Skeletal muscle cell (primary cell): ENCODE data around the gene MYO5C.
"Not testable (repeated sequence)": the region's sequence is repeated elsewhere in the genome, so short reads cannot be mapped to it uniquely, and the experiment has no call there.

Source experiments
- DNase-seq: peaks from one replicate; pipeline ENCODE4 v3.0.0-alpha.2; 2010; ENCODE audit warnings: low read depth
- H3K4me3 ChIP-seq: 2 replicates; pipeline ENCODE4 v1.5.1; 2011; ENCODE audit warnings: low read depth, mild to moderate bottlenecking, control low read depth, low read length, moderate library complexity

The MYO5C gene

DNA sequence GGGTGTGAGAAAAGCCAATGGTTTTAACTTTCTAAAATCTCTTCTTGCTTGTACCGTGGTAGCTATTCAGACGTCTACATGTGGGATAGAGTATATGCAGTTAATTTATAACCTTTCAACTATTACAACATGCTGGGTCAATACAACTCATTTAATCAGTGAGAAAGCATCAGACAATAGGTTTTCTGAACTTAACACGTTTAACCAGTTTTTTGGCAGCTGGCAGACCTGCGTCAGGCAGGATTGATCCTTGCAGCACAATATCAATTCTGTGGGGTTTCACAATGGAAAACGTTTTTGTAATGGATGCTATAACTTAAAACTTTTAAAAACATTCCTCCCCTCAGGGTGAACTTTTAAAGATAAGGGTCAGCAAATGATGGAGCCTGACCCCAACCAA is 110.9 kb downstream of the MYO5C start:
- H3K4me3 ChIP-seq: no peak overlapping the region
- no peak for DNase-seq

DNA sequence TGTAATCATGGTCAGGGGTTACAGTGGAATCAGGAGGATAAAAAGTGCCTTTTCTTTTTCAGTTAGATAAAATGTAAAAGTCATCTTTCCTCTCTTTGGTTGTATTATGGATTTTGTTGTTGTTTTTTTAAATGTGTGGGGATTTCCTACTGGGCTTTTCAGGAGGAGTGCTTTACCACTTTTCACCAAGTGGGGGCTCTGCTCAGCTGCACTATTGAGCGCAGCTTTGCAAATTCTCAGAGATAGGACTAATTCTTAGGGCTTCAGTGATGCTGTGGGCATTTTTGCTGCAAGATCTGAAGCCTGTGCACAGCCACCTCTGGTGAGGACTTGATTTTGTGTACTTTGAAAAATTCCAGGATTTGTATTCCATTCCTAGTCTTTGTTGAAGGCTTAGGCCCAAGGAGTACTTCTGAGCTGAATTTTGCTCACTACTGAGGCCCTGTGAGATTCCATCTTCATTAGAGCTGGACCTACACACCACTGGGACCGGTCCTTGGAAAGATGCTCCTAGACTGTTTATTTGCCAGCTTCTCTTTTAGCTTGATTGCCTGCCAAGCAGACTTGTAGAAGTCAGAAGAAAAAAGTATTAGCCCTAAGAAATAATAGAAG is 111.9 kb downstream of the MYO5C start:
- H3K4me3 ChIP-seq: no peak overlapping the region
- DNase-seq: no peak

DNA sequence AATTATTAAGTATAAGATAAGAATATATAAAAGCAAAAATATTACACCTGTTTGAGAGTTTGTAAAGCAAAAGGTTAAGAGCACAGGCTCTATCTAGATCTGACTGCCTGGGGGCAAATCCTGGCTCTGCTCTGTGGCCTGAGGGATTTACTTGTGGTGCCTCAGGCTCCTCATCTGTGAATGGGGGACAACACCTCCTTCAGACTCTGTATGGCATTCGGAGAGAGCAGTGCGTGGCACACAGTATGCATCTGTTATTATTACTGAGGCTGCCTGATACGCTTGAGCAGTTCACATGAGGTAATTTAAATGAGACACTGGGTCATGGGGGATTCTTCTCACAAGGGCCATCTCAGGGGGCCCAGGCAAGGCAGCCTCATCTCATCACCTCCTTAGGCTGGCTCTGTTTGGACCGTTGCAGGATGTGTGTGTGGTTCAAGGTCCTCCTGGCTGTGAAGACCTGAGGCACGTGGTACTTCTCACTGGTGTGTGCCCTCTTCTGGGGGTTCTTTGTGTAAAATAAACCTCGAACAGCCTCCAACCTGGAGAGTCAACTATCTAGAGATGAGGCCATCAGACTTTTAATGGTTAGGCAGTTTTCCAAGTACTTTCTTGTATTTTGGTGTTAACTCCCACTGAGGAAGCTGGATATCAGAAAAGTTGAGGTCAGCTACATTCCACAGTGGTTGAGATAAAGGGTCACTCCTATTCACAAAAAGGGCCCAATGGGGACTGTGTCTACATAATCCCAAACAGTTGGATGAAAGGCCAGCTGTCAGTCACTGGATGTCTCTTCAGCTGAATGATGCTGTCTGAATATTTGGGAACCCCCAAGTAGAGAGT is 113.4 kb downstream of the MYO5C start:
- no peak overlapping the region for H3K4me3 ChIP-seq
- DNase-seq: no peak

DNA sequence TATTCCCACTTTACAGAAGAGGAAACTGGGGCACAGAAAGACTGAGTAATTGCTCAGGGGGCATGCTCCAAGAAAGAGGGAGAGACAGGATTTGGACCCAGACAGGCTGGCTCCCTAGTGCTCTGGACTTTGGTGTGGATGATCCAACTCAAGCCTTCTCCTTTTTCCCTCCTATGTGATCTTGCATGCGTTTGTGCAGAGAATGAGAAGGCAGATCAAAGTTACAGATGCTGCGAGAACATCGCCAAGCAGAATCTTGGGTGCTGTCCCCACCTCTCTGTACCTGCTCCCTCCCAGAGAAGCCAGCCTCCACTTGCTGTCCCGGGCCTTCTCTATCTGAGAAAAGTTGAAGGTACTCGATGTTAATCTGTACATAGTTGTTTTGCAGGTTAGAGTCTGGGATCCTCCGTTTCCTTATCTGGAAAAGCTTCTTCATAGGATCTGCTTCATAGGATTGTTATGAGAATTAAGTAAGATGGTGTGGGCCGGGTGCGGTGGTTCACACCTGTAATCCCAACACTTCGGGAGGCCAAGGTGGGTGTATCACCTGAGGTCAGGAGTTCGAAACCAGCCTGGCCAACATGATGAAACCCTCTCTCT is 114.7 kb downstream of the MYO5C start:
- no peak for DNase-seq
- H3K4me3 ChIP-seq: no peak overlapping the region

DNA sequence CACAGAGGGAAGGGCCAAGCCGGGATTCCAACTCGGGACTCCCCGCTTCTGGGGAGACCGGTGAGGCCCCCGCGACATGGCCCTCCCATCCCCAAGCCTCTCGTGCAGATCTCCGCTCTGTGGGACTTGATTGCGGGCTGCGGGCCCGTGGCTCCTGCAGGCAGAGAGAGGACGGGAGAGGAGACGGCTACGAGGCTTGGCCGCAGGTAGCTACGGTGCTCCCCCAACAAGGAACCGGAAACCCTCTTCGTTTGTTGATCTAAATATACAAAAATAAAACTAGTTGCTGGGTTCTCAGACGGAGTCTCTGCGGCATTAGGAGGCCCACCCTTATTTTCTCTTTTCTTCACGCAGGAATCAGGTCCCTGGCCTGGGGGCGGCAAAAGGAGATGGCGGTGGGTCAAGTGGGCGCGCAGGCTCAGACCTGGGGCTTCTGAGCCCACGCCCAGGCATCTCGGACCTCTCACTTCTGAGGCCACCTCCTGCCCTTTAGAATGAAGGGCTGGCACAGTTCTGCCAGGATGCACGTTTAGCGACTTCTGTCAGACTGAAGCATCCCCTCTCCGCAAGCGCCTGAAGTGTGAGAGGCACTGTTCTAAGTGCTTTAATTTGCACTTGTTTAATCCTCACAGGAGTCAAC is 115.3 kb downstream of the MYO5C start:
- H3K4me3 ChIP-seq: peak overlapping the region; percentile 68
- no peak for DNase-seq

DNA sequence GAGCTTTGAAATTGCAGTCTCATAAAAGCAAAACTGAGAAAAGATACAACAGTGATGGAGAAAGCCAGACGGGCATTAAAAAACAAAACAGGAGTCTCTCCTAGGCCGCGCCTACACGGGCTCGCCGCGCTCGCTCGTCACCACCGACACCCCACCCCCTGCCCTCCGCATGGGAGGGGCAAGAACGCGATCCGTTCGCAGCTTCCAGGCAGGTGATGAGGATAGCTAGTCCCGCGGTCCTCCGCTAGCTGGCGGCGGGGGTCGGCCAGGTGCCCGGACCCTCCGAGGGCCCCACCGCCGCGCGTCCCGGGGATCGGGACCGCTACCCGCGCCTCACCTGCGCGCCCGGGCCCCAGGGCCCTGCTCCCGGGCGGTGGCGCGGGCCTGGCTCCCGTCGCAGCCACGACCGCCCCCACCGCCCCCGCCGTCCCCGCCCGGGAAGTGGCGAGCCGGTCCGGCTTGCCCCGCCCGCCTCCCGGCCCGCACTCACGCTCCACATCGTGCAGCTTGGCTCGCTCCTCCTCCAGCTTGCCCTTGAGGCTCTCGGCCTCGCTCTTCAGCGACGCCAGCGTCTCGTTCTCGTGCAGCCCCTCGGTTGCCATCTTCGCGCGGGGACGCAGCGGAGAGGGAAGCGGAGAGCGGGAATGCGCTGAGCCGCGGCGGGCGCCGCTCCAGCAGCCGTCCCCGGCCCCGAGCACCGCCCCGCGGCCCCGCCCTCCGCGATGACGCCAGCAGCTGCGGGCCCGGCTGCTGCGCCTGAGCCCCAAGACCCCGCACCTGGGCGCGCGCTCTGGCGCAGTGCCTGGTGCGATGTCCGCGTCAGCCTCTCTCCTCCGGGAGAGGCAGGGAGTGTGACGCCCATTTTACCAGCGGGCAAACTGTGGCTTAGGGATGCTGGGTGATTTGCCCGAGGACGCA is 116.1 kb downstream of the MYO5C start:
- peak overlapping the region; percentile 68 for H3K4me3 ChIP-seq
- DNase-seq: peak; percentile 29

DNA sequence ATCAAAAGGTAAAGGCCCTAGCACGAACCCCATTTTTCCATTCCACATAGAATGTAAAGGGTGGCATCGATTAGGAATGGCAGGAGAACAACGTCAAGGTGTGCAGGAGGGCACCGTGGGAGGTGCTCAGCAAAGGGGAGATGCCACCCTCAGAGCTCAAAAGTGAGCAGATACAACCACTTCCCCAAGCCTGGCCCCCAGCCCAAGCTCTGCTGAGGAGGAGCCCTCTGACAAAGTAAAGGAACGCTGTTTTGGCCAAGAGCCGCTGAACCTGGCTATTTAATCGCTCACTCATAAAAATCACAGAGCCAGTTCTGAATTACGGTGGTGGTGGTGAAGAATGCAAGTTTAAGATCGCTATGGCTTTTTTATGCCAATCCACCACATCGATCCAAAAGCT is 116.8 kb downstream of the MYO5C start:
- peak overlapping the region; percentile 68 for H3K4me3 ChIP-seq
- no peak for DNase-seq

DNA sequence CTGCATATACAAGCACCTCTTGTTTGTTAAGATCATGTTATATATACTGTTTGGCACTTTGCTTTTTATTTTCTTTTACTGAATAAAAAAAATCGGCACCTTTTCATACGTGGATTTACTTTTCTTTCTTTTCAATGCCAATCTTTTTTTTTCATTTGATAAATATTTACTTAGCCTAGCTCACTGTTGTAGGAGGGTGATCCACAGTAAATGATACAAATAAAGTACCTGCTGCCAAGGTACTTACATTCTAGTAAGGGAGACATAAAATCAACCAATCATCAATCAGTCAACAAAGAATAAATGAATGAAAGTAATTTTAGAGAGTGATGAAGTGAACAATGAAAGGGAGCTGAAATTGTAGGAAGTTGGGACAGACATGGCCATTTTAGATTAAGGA is 122.7 kb downstream of the MYO5C start:
- no peak overlapping the region for H3K4me3 ChIP-seq
- no peak for DNase-seq

DNA sequence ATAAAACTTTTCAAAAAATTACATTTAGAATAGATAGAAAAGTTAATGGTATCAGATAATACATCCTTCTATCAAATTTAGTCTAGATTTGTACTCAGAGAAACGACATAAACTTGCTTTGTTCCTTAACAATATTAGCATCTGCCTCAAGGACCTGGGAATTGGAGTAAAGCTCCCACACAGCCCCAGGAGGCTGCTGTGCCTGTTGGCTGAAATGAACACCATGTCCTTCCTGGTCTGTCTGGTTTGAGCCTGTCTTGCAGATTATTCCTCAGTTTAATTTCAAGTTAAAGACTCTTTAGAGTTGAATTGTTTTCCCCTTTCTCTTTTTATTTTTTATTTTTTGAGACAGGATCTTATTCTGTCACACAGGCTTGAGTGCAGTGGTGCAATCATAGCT is 123.8 kb downstream of the MYO5C start:
- DNase-seq: no peak
- H3K4me3 ChIP-seq: no peak overlapping the region

DNA sequence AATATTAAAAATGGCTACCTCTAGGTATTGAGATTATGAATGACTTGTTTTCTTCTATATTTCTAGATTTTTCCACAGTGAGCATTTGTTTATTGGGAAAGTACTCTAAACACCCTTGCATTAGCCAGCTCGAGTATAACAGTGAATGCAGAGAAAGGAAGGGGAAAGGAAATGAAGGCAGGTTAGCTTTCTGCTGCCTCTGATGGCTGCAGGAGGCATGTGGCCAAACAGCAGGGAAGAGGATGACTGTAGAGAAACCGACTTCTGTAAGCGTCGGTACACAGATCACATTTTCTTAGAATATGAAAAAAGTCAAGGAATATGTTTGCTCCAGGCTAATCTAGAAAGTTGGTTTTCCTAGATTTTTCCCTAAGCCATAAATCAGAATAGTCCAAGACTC is 124.2 kb downstream of the MYO5C start:
- DNase-seq: no peak
- no peak overlapping the region for H3K4me3 ChIP-seq

DNA sequence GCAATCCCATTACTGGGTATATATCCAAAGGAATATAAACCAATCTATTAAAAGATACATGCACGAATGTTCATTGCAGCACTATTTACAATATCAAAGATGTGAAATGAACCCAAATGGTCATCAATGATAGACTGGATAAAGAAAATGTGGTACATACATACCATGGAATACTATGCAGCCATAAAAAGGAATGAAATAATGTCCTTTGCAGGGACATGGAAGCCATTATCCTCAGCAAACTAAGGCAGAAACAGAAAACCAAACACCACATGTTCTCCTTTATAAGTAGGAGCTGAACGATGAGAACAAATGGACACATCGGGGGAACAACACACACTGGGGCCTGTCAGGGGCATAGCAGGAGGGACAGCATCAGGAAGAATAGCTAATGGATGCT is 125.4 kb downstream of the MYO5C start:
- not testable (repeated sequence) for DNase-seq, H3K4me3 ChIP-seq

DNA sequence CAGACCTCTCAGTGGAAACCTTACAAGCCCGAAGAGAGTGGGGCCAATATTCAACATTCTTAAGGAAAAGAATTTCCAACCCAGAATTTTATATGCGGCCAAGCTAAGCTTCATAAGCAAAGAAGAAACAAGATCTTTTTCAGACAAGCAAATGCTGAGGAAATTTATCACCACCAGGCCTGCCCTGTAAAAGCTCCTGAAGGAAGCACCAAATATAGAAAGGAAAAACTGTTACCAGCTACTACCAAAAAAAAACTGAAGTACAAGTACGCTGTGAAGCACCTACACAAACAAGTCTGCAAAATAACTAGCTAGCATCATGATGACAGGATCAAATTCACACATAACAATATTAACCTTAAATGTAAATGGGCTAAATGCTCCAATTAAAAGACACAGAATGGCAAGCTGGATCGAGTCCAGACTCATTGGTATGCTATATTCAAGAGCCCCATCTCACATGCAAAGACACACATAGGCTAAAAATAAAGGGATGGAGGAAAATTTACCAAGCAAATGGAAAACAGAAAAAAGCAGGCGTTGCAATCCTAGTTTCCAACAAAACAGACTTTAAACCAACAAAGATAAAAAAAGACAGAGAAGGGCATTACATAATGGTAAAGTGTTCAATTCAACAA is 130.0 kb downstream of the MYO5C start:
- not testable (repeated sequence) for DNase-seq, H3K4me3 ChIP-seq

DNA sequence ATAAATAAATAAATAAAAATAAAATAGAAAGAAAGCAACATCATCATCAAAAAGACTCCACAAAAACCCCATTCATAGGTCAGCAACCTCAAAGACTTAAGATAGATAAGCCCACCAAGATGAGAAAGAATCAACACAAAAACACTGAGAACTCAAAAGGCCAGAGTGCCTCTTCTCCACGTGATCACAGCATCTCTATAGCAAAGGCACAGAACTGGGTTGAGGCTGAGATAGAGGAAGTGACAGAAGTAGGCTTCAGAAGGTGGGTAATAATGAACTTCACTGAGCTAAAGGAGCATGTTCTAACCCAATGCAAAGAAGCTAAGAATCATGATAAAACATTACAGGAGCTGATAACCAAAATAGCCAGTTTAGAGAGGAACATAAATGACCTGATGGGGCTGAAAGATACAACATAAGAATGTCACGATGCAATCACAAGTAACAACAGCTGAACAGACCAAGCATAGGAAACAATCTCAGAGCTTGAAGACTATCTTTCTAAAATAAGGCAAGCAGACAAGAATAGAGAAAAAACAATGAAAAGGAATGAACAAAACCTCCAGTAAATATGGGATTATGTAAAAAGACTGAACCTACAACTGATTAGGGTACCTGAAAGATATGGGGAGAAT is 130.9 kb downstream of the MYO5C start:
- no peak for DNase-seq
- no peak overlapping the region for H3K4me3 ChIP-seq

DNA sequence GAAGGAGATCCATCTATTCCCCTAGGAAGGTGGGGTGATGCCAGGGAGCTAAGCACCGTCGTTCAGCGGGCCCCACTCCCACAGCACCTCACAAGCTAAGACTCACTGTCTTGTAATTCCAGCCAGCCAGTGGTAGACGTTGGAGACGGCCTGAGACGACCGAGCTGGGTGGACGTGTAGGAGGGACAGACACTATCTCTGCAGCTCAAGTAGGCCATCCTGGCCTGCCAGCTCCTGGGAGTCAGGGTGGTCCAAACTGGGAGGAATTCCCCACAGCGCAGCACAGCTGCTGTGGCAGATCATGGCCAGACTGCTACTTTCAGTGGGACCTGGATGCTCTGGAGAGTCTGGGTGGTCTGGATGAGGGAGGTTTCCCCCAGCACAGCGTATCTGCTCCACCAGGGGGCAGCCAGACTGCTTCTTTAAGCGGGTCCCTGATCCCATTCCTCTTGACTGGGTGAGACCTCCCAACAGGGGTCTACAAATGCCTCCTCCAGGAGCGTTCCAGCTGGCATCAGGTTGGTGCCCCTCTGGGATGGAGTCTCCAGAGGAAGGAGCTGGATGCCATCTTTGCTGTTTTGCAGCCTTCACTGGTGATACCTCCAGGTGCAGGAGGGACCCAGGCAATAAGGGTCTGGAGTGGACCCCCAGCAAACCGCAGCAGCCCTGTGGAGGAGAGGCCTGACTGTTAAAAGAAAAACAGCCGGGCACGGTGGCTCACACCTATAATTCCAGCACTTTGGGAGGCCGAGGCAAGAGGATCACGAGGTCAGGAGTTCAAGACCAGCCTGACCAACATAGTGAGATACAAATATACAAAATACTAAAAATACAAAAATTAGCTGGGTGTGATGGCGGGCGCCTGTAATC is 132.0 kb downstream of the MYO5C start:
- no peak for DNase-seq
- no peak overlapping the region for H3K4me3 ChIP-seq

DNA sequence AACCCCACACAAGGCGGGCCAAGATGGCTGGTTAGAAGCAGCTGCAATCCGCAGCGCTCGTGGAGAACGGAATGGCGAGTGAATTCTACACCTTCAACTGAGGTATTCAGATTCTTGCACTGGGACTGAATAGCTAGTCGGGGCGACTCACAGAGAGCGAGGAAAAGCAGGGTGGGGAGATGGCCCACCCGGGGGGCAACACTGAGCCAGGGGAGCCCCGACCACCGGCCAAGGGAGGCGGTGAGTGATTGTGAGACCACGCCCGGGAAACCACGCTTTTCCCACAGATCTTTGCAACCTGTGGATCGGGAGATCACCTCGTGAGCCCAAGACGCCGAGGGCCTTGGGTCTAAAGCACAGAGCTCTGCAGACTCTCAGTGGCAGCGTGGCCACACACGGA is 132.7 kb downstream of the MYO5C start:
- no peak overlapping the region for H3K4me3 ChIP-seq
- DNase-seq: no peak

DNA sequence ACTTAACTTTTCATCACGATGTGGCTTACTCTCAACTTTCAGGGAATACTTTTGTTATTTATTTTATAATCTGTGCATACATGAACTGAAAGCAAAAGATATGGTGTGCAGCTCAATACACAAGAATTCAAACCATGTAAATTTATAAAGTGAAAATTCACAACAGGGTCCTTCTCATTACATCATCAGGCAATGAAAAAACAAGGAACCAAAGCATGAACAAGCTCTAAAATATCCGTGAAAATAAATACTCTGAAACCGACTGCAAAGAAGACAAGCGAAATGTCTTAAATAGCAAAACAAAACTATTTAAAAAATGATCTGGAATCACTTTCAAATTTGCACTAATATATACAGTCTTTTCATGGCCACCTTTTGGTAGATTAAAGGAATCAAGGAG is 133.3 kb downstream of the MYO5C start:
- no peak for DNase-seq
- no peak overlapping the region for H3K4me3 ChIP-seq

DNA sequence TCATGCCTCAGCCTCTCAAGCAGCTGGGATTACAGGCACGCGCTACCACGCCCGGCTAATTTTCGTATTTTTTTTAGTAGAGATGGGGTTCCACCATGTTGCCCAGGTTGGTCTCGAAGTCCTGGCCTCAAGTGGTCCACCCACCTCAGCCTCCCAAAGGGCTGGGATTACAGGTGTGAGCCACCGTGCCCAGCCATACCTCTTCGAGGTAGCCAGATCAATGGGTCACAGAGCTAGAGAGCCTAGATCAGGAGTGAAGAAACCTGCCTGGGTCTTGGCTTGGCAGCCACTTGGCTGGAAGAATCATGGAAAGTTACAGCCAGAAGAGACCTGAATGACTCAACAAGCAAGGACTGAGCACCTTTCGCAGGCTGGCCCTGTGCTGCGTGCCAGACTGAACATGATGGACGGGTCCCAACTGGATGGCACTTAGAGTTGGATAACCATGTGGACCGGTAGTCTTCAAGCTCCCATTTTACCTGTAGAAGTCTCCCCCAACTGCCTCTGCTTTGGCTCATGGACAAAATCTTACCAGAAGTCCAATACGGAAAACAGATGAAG is 134.1 kb downstream of the MYO5C start:
- DNase-seq: no peak
- no peak overlapping the region for H3K4me3 ChIP-seq
